ENCODE data around the gene RHAG.

DNA sequence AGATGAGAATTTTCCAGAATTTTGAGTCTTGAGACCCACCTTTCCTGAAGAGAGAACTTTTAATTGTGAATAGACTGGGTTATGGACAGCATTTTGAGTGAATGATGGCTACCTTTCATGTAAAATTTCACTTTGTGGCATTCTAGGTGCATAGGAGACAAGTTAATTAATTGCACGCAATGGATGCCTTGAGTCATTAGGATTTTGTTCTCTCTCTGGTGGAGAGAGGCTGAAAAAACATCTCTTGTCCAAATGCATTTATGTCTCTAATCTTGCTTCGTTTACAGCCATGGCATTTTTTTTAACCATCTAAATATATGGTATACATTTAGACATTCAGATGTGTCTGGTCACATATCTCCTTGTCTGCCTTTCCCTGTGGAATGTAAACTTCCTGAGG is 3.1 kb downstream of the RHAG start:
- TF ChIP-seq, protein P1, sequence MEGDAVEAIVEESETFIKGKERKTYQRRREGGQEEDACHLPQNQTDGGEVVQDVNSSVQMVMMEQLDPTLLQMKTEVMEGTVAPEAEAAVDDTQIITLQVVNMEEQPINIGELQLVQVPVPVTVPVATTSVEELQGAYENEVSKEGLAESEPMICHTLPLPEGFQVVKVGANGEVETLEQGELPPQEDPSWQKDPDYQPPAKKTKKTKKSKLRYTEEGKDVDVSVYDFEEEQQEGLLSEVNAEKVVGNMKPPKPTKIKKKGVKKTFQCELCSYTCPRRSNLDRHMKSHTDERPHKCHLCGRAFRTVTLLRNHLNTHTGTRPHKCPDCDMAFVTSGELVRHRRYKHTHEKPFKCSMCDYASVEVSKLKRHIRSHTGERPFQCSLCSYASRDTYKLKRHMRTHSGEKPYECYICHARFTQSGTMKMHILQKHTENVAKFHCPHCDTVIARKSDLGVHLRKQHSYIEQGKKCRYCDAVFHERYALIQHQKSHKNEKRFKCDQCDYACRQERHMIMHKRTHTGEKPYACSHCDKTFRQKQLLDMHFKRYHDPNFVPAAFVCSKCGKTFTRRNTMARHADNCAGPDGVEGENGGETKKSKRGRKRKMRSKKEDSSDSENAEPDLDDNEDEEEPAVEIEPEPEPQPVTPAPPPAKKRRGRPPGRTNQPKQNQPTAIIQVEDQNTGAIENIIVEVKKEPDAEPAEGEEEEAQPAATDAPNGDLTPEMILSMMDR (IDR thresholded peaks at IDR 0.05): no peak
- TF ChIP-seq POLR2A (IDR thresholded peaks at IDR 0.05): no peak
- TF ChIP-seq EP300 (IDR thresholded peaks at IDR 0.05): no peak

All from sigmoid colon (tissue), 4 donors.